ENCODE measurements around the gene LAMB2.

Gene LAMB2

GRCh38 chr3:49161808-49162530 is 29.1 kb upstream of the LAMB2 start:
- DNase-seq (ENCODE audit: low read depth): no peak

- no peak for DNase-seq (ENCODE audit: low read depth)
These were observed 28.3 kb upstream of the LAMB2 start for GRCh38 chr3:49161197-49161596.

- no peak for DNase-seq (ENCODE audit: low read depth)
These were observed 25.9 kb upstream of the LAMB2 start for GRCh38 chr3:49158792-49159191.

- no peak for DNase-seq (ENCODE audit: low read depth)
These were observed 25.4 kb upstream of the LAMB2 start for GRCh38 chr3:49158103-49158709.

- no peak for DNase-seq (ENCODE audit: low read depth)
These were observed 24.4 kb upstream of the LAMB2 start for GRCh38 chr3:49157289-49157688.

- DNase-seq (ENCODE audit: low read depth): no peak
These were observed 20.6 kb upstream of the LAMB2 start for GRCh38 chr3:49153349-49153912.

GRCh38 chr3:49151610-49152009 is 18.8 kb upstream of the LAMB2 start:
- no peak for DNase-seq (ENCODE audit: low read depth)

- DNase-seq (ENCODE audit: low read depth): no peak
These were observed 15.3 kb upstream of the LAMB2 start for GRCh38 chr3:49148159-49148558.

- no peak for DNase-seq (ENCODE audit: low read depth)
These were observed 7.2 kb upstream of the LAMB2 start for GRCh38 chr3:49140080-49140479.

GRCh38 chr3:49135499-49135898 is 2.6 kb upstream of the LAMB2 start:
- DNase-seq (ENCODE audit: low read depth): no peak

- DNase-seq (ENCODE audit: low read depth): no peak
These were observed 1.8 kb upstream of the LAMB2 start for GRCh38 chr3:49134471-49135265.

- DNase-seq (ENCODE audit: low read depth): no peak
These were observed 539 bp upstream of the LAMB2 start for GRCh38 chr3:49133226-49133951.

GRCh38 chr3:49132073-49132436 is 795 bp downstream of the LAMB2 start:
- no peak for DNase-seq (ENCODE audit: low read depth)

GRCh38 chr3:49131576-49131975 is 1.3 kb downstream of the LAMB2 start:
- DNase-seq (ENCODE audit: low read depth): no peak

GRCh38 chr3:49131040-49131439 is 1.8 kb downstream of the LAMB2 start:
- no peak for DNase-seq (ENCODE audit: low read depth)

- no peak for DNase-seq (ENCODE audit: low read depth)
These were observed 7.7 kb downstream of the LAMB2 start for GRCh38 chr3:49124991-49125670.

GRCh38 chr3:49124203-49124602 is 8.6 kb downstream of the LAMB2 start:
- no peak for DNase-seq (ENCODE audit: low read depth)

GRCh38 chr3:49123687-49124086 is 9.2 kb downstream of the LAMB2 start:
- DNase-seq (ENCODE audit: low read depth): no peak

- no peak for DNase-seq (ENCODE audit: low read depth)
These were observed 9.8 kb downstream of the LAMB2 start for GRCh38 chr3:49122886-49123545.

GRCh38 chr3:49122451-49122850 is 10.4 kb downstream of the LAMB2 start:
- no peak for DNase-seq (ENCODE audit: low read depth)

- DNase-seq (ENCODE audit: low read depth): no peak
These were observed 10.8 kb downstream of the LAMB2 start for GRCh38 chr3:49122022-49122421.

Data from stimulated activated CD8-positive, alpha-beta memory T cell treated with anti-CD3 and anti-CD28 coated beads, Interleukin-4, amount 100 ng/mL, for 24 hours (primary cell).